Right lobe of liver (tissue), 6 donors: ENCODE measurements around the gene IL36G. TPM values are rescaled to one million over a fixed set of nuclear protein-coding genes. Genes with fewer than 3 reads are reported as not detected.

Experiments used
- ATAC-seq, 4 donors: fragments of 200-7000 bp; cut with Tn5 transposase; one replicate each; pipeline ENCODE4 v1.9.1; 2020; ENCODE audit warnings: mild to moderate bottlenecking in 4 of 4, moderate library complexity in 4 of 4
- DNase-seq, 3 donors: peaks; one replicate each; pipeline ENCODE4 v3.0.0-alpha.2; 2020
- H3K27ac ChIP-seq, 3 donors: fragments of 200-600 bp; one replicate each; pipeline ENCODE4 v1.8.0; 2022
- H3K27me3 ChIP-seq, 2 donors: fragments of 200-600 bp; one replicate each; pipeline ENCODE4 v1.8.0; 2022
- H3K36me3 ChIP-seq, 4 donors: fragments of 200-600 bp; sonication (generic) in 1 of 4; one replicate each; pipeline versions ENCODE4 v1.5.1 to v1.8.0; 2017 to 2022; ENCODE audit warnings: control low read depth in 1 of 4
- H3K4me1 ChIP-seq, 4 donors: fragments of 200-600 bp; sonication (generic) in 1 of 4; one replicate each; pipeline versions ENCODE4 v1.5.1 to v1.8.0; 2017 to 2022; ENCODE audit warnings: control low read depth in 1 of 4
- H3K4me3 ChIP-seq, 3 donors: fragments of 200-600 bp; one replicate each; pipeline ENCODE4 v1.8.0; 2022
- H3K9me3 ChIP-seq, 4 donors: fragments of 200-600 bp; sonication (generic) in 1 of 4; one replicate each; pipeline versions ENCODE4 v1.5.1 to v1.8.0; 2017 to 2022; ENCODE audit warnings: control low read depth in 1 of 4
- CTCF ChIP-seq, 4 donors: fragments of 200-600 bp in 3 of 4; fragments of 450-650 bp in 1 of 4; IDR thresholded peaks; one replicate each; pipeline versions ENCODE4 v1.5.1 to v1.8.0; 2016 to 2022; ENCODE audit warnings: antibody characterized with exemption in 4 of 4, mild to moderate bottlenecking in 2 of 4
- POLR2A ChIP-seq: fragments of 450-650 bp; IDR thresholded peaks from one replicate; pipeline ENCODE4 v1.6.1; 2017; ENCODE audit warnings: antibody characterized with exemption, mild to moderate bottlenecking
- WGBS: methylation state at CpG from one replicate; pipeline ENCODE4 v1.1.6; 2018; ENCODE audit warnings: low coverage, low lambda C conversion rate; ENCODE audit not compliant: insufficient coverage; ENCODE audit errors: missing lambda C conversion rate; 5-methylcytosine and 5-hydroxymethylcytosine counted together
- intact Hi-C, 2 donors: fragments of 100-400 bp; cut with DNase I; formaldehyde crosslinking; loops; one replicate each; pipeline versions ENCODE4 v1.11.2 to v1.14.1; 2022
- total RNA-seq, 6 experiments: library from RNA; depleted of rRNA in 2 of 6; stranded (reverse); fragments of >200 nt in 2 of 6; fragmentation: NEBNext Ultra II Directional in 3 of 6; extraction: Animal tissue kit (Norgen Biotek cat#: 25700) in 3 of 6; gene quantifications; one replicate each; pipeline versions ENCODE4 v1.1.0 to v1.2.4, GENCODE V29; 2016 to 2023
- donor health status: DM: no; HTN: yes; CAD: no.
- donor health status: DM: no; HTN: no; CAD: no.
- donor health status: DM: no; HTN: no; CAD: no.
- donor health status: DM: no; HTN: yes; CAD: no.
- donor health status: DM: no; HTN: yes; CAD: no.

Gene IL36G
- total RNA-seq, 6 experiments from 2014 or later: not detected

GRCh38 chr2:113000436-113000835 is 22.6 kb downstream of the IL36G start:
- Histone ChIP-seq H3K9me3 (no peaks in the 10 kb centered on the region), H3K4me1 (no peaks in the 10 kb centered on the region), H3K27me3 (no peaks in the 10 kb centered on the region), H3K27ac (no peak overlapping the region), H3K4me3 (no peak overlapping the region), H3K36me3 (no peaks in the 10 kb centered on the region)
- no peak for DNase-seq
- intact Hi-C loops: no loop called here
- no peak for TF ChIP-seq POLR2A
- no peak for TF ChIP-seq CTCF (IDR thresholded peaks at IDR 0.05)
- ATAC-seq: no peak
- 65% methylated on average over 1 of the region's 1 CpG for WGBS

GRCh38 chr2:113002677-113003076 is 24.9 kb downstream of the IL36G start:
- 66% methylated on average over 2 of the region's 2 CpGs for WGBS
- Histone ChIP-seq H3K36me3 (no peaks in the 10 kb centered on the region), H3K9me3 (no peaks in the 10 kb centered on the region), H3K27me3 (no peaks in the 10 kb centered on the region), H3K4me3 (no peak overlapping the region), H3K27ac (no peak overlapping the region), H3K4me1 (no peaks in the 10 kb centered on the region)
- TF ChIP-seq CTCF (IDR thresholded peaks at IDR 0.05): no peak
- TF ChIP-seq POLR2A: no peak
- DNase-seq: no peak
- intact Hi-C loops: no loop called here
- no peak for ATAC-seq

GRCh38 chr2:113005030-113005509 is 27.3 kb downstream of the IL36G start, which contains the start of gene IL36A:
TSS of gene IL36A (plus strand) at chr2:113005459. CDS start at chr2:113005872, 413 bp downstream.
- DNase-seq (no peak), ATAC-seq (no peak)
- TF ChIP-seq POLR2A (no peak), CTCF (IDR thresholded peaks at IDR 0.05) (no peak)
- intact Hi-C loops: no loop called here
- Histone ChIP-seq H3K36me3 (no peaks in the 10 kb centered on the region), H3K4me1 (no peaks in the 10 kb centered on the region), H3K27ac (no peak within 1 kb of the TSS), H3K4me3 (no peak within 1 kb of the TSS), H3K9me3 (no peaks in the 10 kb centered on the region), H3K27me3 (no peaks in the 10 kb centered on the region)
- WGBS: 71% methylated on average over 3 of the region's 3 CpGs

- Histone ChIP-seq H3K27ac (no peak overlapping the region), H3K27me3 (no peaks in the 10 kb centered on the region), H3K4me3 (no peak overlapping the region), H3K9me3 (no peaks in the 10 kb centered on the region), H3K36me3 (no peaks in the 10 kb centered on the region), H3K4me1 (no peaks in the 10 kb centered on the region)
- ATAC-seq (no peak), DNase-seq (no peak)
- no peak for TF ChIP-seq CTCF (IDR thresholded peaks at IDR 0.05)
- no peak for TF ChIP-seq POLR2A
- intact Hi-C loops: no loop called here
- 100% methylated on average over 1 of the region's 1 CpG for WGBS
Measured at GRCh38 chr2:113007250-113007649, 29.4 kb downstream of the IL36G start.

GRCh38 chr2:113009622-113010021 is 31.8 kb downstream of the IL36G start:
- intact Hi-C loops: no loop called here

More at GRCh38 chr2:113009622-113010021, 31.8 kb downstream of the IL36G start:
- no peak overlapping the region for H3K27ac ChIP-seq
- no peaks in the 10 kb centered on the region for H3K9me3 ChIP-seq
- DNase-seq (no peak), ATAC-seq (no peak)
- WGBS: 54% methylated on average over 1 of the region's 1 CpG
- peaks cover 0 to 3% (median 0%) of the 10 kb centered on the region in 4 donors for H3K36me3 ChIP-seq
- no peaks in the 10 kb centered on the region for H3K4me1 ChIP-seq
- TF ChIP-seq CTCF (IDR thresholded peaks at IDR 0.05) (no peak), POLR2A (no peak)
- no peak overlapping the region for H3K4me3 ChIP-seq
- no peaks in the 10 kb centered on the region for H3K27me3 ChIP-seq
